ENCODE data around the gene TFAP2A. TPM values are rescaled to one million over a fixed set of nuclear protein-coding genes. Genes with fewer than 3 reads are reported as not detected.

The TFAP2A gene
- polyA plus RNA-seq, 1 donor from 2014 or later = 0.78 TPM

GRCh38 chr6:10405513-10405900, 9.4 kb downstream of the TFAP2A start:
- TF ChIP-seq RAD21 (conservative IDR thresholded peaks at IDR 0.05) (no peak), TAF1 (IDR thresholded peaks at IDR 0.05; ENCODE audit: low read depth) (no peak), POLR2AphosphoS5 (IDR thresholded peaks at IDR 0.05) (no peak), SMC3 (conservative IDR thresholded peaks at IDR 0.05; ENCODE audit: poor library complexity) (no peak), REST (IDR thresholded peaks at IDR 0.05; ENCODE audit: borderline replicate concordance) (no peak)
- no peaks in the 10 kb centered on the region for H3K9me2 ChIP-seq (ENCODE audit: insufficient read depth, low read length)
- H2AFZ ChIP-seq (ENCODE audit: low read depth, low read length) = no peak overlapping the region
- no peaks in the 10 kb centered on the region for H3F3A ChIP-seq (ENCODE audit: insufficient read depth, low read length, poor library complexity, severe bottlenecking)
- H3K4me3 ChIP-seq (ENCODE audit: low read length) = no peak overlapping the region
- no peaks in the 10 kb centered on the region for H4K20me1 ChIP-seq (ENCODE audit: insufficient read depth)
- no peak overlapping the region for H3K9ac ChIP-seq (ENCODE audit: low read length)
- peaks cover 96% of the 10 kb centered on the region for H3K27me3 ChIP-seq (ENCODE audit: insufficient read depth, low read depth, low read length)
- no peak overlapping the region for H3K4me2 ChIP-seq (ENCODE audit: low read length)
- H3K9me3 ChIP-seq (ENCODE audit: low read length) = peaks cover 8% of the 10 kb centered on the region
- no peaks in the 10 kb centered on the region for H3K36me3 ChIP-seq (ENCODE audit: insufficient read depth, low read length)
- no peak overlapping the region for H3K27ac ChIP-seq (ENCODE audit: low read length)
- no peaks in the 10 kb centered on the region for H3K79me2 ChIP-seq (replicated peaks; ENCODE audit: insufficient read depth, low read length)

- Histone ChIP-seq H3K27me3 (ENCODE audit: insufficient read depth, low read depth, low read length) (peaks cover 96% of the 10 kb centered on the region), H3F3A (ENCODE audit: insufficient read depth, low read length, poor library complexity, severe bottlenecking) (no peaks in the 10 kb centered on the region), H3K27ac (ENCODE audit: low read length) (no peak overlapping the region), H3K36me3 (ENCODE audit: insufficient read depth, low read length) (no peaks in the 10 kb centered on the region), H4K20me1 (ENCODE audit: insufficient read depth) (no peaks in the 10 kb centered on the region), H3K9me3 (ENCODE audit: low read length) (peaks cover 7% of the 10 kb centered on the region), H3K4me3 (ENCODE audit: low read length) (peak overlapping the region; percentile 73), H3K4me2 (ENCODE audit: low read length) (no peak overlapping the region), H3K79me2 (replicated peaks; ENCODE audit: insufficient read depth, low read length) (no peaks in the 10 kb centered on the region), H3K9me2 (ENCODE audit: insufficient read depth, low read length) (no peaks in the 10 kb centered on the region), H3K9ac (ENCODE audit: low read length) (peak overlapping the region; percentile 42), H2AFZ (ENCODE audit: low read depth, low read length) (peak overlapping the region; percentile 48)
- no peak for TF ChIP-seq TAF1 (IDR thresholded peaks at IDR 0.05; ENCODE audit: low read depth)
- peak; percentile 20 for TF ChIP-seq EZH2 (IDR thresholded peaks at IDR 0.05; ENCODE audit: borderline replicate concordance, insufficient read depth, low read length, poor library complexity, severe bottlenecking)
Observed at GRCh38 chr6:10404799-10405512, 9.9 kb downstream of the TFAP2A start.

GRCh38 chr6:10404107-10404798, 10.6 kb downstream of the TFAP2A start:
- Histone ChIP-seq H3K79me2 (replicated peaks; ENCODE audit: insufficient read depth, low read length) (no peaks in the 10 kb centered on the region), H3F3A (ENCODE audit: insufficient read depth, low read length, poor library complexity, severe bottlenecking) (no peaks in the 10 kb centered on the region), H3K9me3 (ENCODE audit: low read length) (no peaks in the 10 kb centered on the region), H3K9ac (ENCODE audit: low read length) (peak overlapping the region; percentile 45), H3K4me2 (ENCODE audit: low read length) (peak overlapping the region; percentile 77), H3K4me3 (ENCODE audit: low read length) (peak overlapping the region; percentile 73), H3K27ac (ENCODE audit: low read length) (no peak overlapping the region), H3K27me3 (ENCODE audit: insufficient read depth, low read depth, low read length) (peaks cover 96% of the 10 kb centered on the region), H3K9me2 (ENCODE audit: insufficient read depth, low read length) (no peaks in the 10 kb centered on the region), H2AFZ (ENCODE audit: low read depth, low read length) (peak overlapping the region; percentile 48), H3K36me3 (ENCODE audit: insufficient read depth, low read length) (no peaks in the 10 kb centered on the region), H4K20me1 (ENCODE audit: insufficient read depth) (no peaks in the 10 kb centered on the region)
- TF ChIP-seq EZH2 (IDR thresholded peaks at IDR 0.05; ENCODE audit: borderline replicate concordance, insufficient read depth, low read length, poor library complexity, severe bottlenecking) (no peak), RAD21 (conservative IDR thresholded peaks at IDR 0.05) (peak; percentile 94), EP300 (conservative IDR thresholded peaks at IDR 0.05; ENCODE audit: poor library complexity, severe bottlenecking) (peak; percentile 26), SMC3 (conservative IDR thresholded peaks at IDR 0.05; ENCODE audit: poor library complexity) (peak; percentile 89), MXI1 (conservative IDR thresholded peaks at IDR 0.05; ENCODE audit: poor library complexity, severe bottlenecking) (peak; percentile 61), CTCF (IDR thresholded peaks at IDR 0.05; ENCODE audit: poor library complexity, severe bottlenecking) (peak; percentile 93), TAF1 (IDR thresholded peaks at IDR 0.05; ENCODE audit: low read depth) (no peak)

Measured in neural cell (in vitro differentiated cells).